Measurements from ENCODE around the gene CTSE.

Gene CTSE

DNA sequence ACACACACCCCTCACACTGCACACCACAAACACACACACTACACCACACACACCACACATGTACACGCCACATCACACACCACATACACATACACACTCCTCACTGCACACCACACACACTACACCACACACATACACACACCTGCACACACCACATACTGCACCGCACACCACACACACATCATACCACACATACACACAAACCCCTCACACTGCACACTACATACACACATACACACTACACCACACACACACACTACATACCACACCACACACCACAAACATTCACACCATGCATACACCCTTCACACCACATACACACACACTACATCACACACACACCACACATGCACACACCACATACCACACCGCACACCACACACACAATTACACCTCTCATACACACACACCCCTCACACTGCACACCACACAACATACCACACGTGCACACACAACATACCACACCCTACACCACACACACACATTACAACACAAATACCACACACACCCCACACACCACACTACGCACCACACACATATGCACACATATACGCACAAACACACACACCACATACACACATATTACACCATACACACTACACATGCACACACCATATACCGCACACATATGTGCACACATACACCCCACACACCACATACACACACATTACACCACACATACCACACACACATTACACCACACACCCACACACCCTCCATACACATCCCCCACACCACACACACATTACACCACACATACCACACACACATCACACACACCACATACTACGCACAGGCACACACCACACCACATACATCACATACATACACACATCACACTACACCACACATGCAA lies 50.1 kb downstream of the CTSE start:
- no peak for DNase-seq (ENCODE audit: insufficient read length, low spot score)
- no peak for FAIRE-seq
- TF ChIP-seq CTCF (IDR thresholded peaks at IDR 0.05; ENCODE audit: insufficient read depth, missing control alignments) = no peak

DNA sequence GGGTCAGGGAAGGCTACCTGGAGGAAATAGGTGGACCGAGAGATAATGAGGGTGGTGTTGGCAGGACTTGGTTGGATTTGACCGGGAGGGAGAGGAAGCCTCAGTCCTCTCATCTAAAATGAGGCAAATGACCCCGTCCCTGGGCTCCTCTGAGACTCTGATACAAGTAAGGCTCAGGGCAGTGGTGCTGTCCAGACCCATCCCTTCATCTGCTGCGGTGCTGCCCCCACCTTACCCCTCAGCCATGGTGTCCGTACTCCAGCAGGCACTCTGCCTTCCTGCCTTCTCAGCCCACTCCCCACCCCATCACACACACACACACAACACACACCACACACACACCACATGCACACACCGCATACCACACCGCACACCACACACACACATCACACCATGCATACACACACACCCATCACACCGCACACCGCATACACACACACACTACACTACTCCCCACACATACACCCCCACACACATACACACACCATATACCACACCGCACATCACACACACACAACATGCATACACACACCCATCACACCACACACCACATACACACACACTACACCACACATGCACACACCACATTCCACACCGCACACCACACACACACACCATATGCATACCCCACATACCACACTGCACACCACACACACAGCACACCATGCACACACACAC lies 51.1 kb downstream of the CTSE start:
- DNase-seq (ENCODE audit: insufficient read length, low spot score) (no peak), FAIRE-seq (no peak)
- TF ChIP-seq CTCF (IDR thresholded peaks at IDR 0.05; ENCODE audit: insufficient read depth, missing control alignments) = no peak

- no peak for FAIRE-seq
- DNase-seq (ENCODE audit: insufficient read length, low spot score) = no peak
- TF ChIP-seq CTCF (IDR thresholded peaks at IDR 0.05; ENCODE audit: insufficient read depth, missing control alignments) = no peak
Measured at GRCh38 chr1:205972081-205972480, 51.6 kb downstream of the CTSE start.

DNA sequence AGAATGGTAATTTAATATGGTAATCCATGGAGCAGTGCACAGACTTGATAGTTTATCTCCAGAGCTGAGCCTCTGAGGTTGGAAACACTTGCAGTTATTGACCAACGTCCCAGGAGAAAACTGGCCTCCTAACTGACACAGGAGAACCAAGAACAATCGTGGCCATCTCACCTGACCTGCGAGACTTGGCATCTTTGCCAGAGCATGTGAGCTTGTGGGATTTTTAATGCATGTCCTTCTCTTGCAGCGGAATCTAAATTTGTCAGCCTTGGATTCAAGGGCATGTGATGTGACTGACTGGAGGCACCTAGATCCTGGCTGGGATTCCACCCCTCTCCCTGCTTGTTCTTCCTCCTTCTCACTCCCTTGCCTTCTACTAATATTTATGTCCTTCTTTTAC lies 52.6 kb downstream of the CTSE start:
- FAIRE-seq = no peak
- TF ChIP-seq CTCF (IDR thresholded peaks at IDR 0.05; ENCODE audit: insufficient read depth, missing control alignments) = no peak

GRCh38 chr1:205970486-205970885 lies 53.2 kb downstream of the CTSE start:
- FAIRE-seq (no peak), DNase-seq (ENCODE audit: insufficient read length, low spot score) (no peak)
- TF ChIP-seq CTCF (IDR thresholded peaks at IDR 0.05; ENCODE audit: insufficient read depth, missing control alignments) = no peak

More for the DNA sequence above, 52.6 kb downstream of the CTSE start:
- no peak for DNase-seq (ENCODE audit: insufficient read length, low spot score)

- no peak for TF ChIP-seq CTCF (IDR thresholded peaks at IDR 0.05; ENCODE audit: insufficient read depth, missing control alignments)
- DNase-seq (ENCODE audit: insufficient read length, low spot score) (no peak), FAIRE-seq (no peak)
Measured at GRCh38 chr1:205969229-205969628, 54.5 kb downstream of the CTSE start.
